NCI-H748 (cell line): ENCODE measurements around the gene EPHB4.
A peak's percentile ranks its signal among the peaks of the same experiment; 100 is the strongest.
"Not testable (repeated sequence)": the region's sequence is repeated elsewhere in the genome, so short reads cannot be mapped to it uniquely, and the experiment has no call there.

Experiments
- DNase-seq: peaks from one replicate; lab custom pipeline; 2025; ENCODE audit not compliant: unreplicated experiment; lab: John Stamatoyannopoulos, UW

The EPHB4 gene

DNA sequence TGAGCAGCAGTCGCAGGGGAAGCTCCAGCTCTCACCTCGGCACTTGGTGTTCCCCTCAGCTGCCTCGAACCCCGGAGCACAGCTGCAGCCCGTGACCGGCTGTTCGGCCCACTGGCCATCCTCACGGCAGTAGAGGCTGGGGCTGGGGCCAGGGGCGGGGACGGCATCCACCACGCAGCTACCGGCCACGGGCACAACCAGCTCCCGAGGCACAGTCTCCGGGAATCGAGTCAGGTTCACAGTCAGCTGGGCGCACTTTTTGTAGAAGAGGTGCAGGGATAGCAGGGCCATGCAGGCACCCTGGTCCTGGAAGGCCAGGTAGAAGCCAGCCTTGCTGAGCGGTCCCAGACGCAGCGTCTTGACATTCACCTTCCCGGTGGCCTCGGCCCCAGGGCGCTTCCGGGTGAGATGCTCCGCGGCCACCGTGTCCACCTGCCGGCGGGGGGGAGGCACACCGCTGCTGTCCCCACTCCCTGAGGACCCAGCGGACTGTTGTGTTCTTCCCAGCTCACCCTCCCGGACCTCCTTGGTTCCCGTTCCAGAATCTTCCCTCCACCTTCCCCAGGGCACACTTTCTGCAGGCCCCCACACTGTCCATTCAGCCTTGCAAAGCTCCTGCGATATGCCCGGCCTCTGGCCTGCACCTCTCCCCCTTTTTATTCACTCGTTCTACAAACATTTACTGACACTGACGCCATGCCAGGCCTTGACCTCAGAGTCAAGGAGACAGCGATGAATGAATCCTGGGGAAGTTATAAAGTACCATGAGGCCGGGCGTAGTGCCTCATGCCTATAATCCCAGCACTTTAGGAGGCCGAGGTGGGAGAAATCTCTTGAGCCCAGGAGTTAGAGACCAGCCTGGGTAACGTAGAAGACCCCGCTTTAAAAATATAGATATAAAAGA, 4.8 kb downstream of the EPHB4 start:
- DNase-seq, result no peak

DNA sequence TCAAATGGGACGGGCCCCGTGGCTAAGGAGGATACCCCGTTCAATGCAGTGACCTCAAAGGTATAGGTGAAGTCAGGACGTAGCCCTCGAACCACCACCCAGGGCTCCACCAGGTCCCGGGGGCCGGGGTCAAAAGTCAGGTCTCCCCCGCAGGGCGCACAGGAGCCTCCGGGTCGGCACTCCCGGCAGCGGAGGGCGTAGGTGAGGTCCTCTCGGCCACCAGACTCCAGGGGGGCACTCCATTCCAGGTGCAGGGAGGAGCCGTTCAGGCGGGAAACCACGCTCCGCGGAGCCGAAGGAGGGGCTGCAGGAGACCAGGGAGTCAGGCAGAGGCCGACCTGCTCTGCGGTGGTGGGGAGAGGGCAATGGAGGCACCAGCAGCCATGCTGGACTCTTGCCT, 7.7 kb downstream of the EPHB4 start:
- DNase-seq, result no peak

DNA sequence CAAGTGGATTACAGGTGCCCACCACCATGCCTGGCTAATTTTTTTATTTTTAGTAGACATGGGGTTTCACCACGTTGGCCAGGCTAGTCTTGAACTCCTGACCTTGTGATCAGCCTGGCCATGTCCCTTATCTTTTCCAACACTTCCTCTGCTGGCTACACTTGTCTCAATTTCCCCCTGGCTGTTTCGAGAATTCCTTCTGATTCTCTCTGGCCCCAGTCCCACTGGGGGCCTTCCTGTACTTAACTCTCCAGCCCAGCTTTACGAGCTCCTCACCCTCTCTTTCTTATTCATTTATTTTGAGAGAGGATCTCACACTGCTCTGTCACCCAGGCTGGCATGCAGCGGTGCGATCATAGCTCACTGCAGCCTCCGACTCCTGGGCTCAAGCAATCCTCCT, 8.5 kb downstream of the EPHB4 start:
- DNase-seq, result no peak

DNA sequence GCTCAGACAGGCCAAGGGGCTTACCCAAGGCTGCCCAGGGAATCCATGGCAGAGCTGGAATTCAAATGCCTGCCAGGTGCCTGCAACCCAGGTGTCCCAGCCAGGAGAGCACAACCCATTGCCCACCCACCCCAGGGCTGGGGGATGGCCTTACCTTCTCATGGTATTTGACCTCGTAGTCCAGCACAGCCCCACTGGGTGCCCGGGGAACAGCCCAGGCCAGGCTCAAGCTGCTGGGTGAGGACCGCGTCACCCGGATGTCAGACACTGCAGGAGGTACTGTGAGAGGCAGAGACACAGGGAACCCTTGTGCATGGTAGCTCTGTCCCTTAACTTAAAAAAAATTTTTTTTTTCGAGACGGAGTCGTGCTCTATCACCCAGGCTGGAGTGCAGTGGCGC, 9.0 kb downstream of the EPHB4 start:
- no peak for DNase-seq

- no peak for DNase-seq
These were observed 10.2 kb downstream of the EPHB4 start for GRCh38 chr7:100817097-100817496.

DNA sequence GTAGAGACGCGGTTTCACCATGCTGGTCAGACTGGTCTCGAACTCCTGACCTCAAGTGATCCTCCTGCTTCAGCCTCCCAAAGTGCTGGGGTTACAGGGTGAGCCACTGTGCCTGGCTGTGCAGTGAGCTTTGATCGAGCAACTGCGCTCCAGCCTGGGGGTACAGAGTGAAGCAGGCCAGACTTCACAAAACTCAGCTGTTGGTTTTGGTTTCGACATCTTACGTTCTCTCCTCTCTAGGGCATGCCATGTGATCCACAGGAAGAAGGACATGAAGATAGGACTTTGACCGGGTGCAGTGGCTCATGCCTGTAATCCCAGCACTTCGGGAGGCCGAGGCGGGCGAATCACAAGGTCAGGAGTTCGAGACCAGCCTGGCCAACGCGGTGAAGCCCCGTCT, 10.8 kb downstream of the EPHB4 start:
- not testable (repeated sequence) for DNase-seq

DNA sequence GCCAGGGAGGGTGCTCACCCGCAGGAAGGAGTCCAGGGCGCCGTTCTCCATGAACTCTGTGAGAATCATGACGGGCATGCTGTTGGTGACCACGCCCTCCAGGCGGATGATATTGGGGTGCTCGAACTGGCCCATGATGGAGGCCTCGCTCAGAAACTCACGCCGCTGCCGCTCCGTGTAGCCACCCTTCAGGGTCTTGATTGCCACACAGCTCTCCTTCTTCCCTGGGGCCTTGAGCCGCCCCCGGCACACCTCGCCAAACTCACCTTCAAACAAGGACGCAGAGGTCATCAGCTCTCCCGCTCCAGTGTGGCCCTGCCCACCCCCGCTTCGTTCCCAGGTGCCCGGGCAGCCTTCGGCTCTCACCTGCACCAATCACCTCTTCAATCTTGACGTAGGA, 14.6 kb downstream of the EPHB4 start:
- no peak for DNase-seq

DNA sequence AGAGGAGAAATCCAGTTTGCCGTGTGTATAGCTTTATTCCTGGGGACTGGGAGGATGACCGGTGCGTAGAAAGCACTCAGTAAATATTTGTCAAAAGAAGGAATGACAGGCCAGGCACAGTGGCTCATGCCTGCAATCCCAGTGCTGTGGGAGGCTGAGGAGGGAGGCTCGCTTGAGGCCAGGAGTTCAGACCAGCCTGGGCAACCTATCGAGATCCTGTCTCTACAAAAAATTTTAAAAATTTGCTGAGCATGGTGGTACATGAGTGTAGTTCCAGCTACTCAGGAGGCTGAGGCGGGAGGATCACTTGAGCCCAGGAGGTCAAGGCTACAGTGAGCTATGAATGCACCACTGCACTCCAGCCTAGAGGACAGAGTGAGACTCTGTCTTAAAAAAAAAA, 15.8 kb downstream of the EPHB4 start:
- no peak for DNase-seq

GRCh38 chr7:100808354-100808875, 18.9 kb downstream of the EPHB4 start:
- DNase-seq, result no peak

GRCh38 chr7:100806883-100807282, 20.4 kb downstream of the EPHB4 start:
- not testable (repeated sequence) for DNase-seq

DNA sequence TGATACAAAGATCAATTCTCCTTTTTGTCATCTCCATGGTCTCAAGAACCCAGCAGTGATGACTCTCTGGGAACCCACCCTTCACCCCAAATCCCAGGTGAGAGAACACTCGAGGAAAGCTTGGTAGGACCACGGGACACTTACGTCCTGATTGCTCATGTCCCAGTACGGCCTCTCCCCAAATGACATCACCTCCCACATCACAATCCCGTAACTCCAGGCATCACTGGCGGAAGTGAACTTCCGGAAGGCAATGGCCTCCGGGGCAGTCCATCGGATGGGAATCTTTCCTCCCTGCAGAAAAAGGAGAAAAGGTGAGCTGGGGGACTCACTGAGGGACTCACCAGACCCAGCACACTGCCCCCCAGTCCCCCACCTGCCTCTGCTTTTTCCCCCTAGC, 21.0 kb downstream of the EPHB4 start:
- DNase-seq, result no peak

DNA sequence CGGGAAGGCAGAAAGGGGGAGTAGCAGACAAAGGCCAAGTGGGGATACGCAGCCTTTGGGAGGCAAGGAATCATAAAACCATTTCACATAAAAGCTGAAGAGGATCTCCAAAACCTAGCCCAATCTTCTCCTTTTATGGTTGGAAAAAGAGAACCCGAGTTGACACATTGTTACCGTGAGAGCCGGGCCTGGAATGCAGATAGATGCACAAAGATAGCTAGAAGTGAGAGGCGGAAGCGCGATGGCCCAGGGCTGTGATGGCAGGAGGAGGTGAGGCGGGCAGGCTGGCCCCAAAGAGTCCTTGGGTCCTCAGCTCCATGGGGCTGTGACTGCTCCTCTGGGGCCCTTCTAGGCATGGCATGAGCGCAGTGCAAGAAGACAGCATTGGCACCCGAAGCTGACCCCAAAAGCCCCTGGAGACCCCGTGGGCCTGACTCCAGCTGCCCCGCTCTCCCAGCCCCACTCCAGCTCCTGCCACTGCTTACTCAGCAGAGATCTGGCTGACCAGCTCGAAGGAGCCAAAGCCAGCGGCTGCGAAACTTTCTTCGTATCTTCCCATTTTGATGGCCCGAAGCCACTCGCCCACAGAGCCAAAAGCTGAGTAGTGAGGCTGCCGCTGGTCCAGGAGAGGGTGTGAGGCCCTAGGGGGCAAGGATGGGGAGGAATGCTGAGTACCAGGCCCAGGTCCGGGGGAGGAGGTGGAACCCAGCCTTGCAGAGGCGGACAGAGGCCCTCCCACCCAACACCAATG, 22.5 kb downstream of the EPHB4 start:
- no peak for DNase-seq

GRCh38 chr7:100803398-100804161, 23.7 kb downstream of the EPHB4 start:
- DNase-seq, result peak; percentile 4

DNA sequence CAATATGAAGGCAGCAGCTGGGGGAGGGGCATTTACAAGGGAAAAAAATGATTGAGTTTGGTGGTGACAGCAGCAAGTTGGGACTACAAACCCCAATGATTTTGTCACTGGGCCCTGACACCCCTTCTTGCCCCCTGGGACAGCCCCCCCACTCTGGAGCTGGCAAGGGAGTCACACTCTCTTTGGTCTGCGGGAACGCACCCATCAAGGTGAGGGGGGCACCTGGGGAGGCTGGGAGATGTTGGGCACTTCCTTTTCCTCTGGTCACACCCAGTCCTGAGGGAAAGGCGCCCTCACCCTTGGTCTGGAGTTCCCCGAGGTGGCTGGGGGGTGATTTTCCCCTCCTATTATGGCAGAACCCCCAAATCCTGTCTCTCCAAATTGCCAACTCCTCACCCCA, 24.4 kb downstream of the EPHB4 start:
- no peak for DNase-seq

DNA sequence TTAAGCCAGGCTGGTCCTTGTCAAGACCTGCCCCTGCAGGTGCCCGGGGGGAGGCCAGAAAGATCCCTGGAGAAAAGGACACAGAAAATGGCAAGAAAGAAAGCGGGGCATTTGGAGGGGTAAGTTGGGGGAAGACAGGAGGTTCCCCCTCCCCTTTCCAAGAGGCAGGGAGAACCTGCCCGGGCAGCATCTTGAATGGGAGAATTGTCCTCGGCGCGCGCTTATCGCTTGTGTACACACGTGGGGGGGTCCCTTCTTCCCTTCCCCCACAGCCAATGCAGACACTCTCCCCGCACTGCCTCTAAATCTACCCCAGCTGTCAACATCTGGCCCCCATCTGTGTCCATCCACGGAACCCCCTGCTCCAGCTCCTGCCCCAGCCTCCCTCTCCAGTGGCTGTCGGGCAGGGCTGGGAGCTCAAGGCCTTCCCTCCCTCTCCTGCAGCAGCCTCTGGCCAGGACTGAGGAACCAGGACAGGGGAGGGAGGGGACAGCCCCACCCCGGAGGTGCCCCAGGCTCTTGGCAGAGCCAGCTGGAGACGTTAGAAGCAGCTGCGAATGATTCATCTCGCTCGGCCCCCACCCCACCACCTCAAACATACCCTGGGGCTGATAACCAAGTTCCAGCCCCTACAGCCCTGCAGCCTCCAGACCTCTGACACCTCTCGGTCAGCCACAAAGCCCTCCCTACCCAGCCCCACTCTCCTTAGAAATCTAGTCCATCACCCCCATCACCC, 25.3 kb downstream of the EPHB4 start:
- DNase-seq, result no peak

DNA sequence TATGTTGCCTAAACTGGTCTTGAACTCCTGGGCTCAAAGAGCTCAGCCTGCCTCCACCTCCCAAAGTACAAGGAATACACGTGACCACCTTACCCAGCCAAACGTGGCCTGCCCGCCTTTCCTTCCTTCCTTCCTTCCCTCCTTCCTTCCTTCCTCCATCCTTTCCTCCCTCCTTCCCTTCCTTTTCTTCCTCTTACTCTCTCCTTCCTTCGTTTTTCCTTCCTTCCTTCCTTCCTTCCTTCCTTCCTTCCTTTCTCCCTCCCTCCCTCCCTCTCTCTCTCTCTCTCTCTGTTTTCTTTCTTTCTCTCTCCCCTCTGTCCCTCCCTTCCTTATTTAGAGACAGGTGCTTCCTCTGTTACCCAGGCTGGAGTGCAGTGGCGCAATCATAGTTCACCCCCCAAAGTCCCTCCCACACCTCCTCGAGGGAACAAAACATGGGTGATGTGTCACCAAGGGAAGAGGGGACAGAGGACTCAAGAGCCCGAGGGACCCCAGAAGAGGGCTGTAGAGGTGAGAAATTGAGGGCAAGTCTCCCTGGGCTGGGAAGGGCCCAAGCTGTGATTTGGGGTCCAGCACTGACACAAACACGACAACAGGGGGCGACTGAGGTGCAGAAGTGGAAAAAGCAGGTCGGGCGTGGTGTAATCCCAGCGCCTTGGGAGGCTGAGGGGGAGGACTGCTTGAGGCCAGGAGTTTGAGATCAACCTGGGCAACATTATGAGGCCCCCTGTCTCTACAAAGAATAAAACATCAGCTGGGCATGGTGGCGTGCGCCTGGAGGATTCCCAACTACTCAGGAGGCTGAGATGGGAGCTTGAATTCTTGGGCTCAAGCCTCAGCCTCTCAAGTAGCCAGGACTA, 28.1 kb downstream of the EPHB4 start:
- peak; percentile 38 for DNase-seq

DNA sequence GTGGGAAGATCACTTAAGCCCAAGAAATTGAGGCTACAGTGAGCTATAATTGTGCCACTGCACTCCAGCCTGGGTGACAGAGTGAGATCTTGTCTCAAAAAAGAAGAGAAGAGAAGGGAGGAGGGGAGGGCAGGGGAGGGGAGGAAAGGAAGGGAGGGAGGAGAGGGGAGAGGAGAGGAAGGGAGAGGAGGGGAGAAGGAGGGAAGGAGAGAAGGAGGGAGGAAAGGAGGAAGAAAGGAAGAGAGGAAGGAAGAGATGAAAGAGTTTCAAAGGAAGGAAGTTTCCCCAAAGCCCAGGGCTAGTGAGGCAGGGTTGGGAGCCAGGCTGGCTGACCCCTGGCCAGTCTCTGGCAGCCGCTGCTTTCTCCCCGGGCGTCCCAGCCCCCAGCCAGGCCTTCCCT, 32.6 kb downstream of the EPHB4 start:
- DNase-seq, result no peak

GRCh38 chr7:100793806-100794660, 33.3 kb downstream of the EPHB4 start:
- DNase-seq, result no peak
